T follicular helper cell (primary cell): ENCODE data around the gene CD86.

Source experiments
- DNase-seq: peaks from one replicate; pipeline ENCODE4 v3.0.0-alpha.2; 2020; ENCODE audit warnings: low read depth

Gene CD86

GRCh38 chr3:122092460-122093165, 37.5 kb downstream of the CD86 start:
- no peak for DNase-seq

DNA sequence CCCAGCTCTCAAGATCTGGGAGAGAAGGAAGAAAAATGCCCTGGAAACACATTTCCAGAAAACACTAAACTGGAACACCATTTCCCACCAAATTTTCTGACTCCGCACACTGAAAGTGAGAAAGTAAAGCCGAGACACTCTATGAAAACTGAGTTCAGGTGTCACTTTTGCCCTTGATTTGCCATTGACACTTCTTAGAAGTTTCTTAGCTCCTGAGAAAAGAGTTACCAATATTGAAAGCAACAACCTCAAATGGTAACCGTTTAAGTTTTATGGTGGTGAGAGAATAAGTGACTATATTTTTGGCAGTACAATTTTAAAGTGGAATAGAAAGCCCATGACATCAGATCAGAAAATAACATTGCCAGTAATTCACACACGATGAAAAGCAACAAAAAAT, 39.0 kb downstream of the CD86 start:
- no peak for DNase-seq

GRCh38 chr3:122094693-122095092, 39.5 kb downstream of the CD86 start:
- no peak for DNase-seq

- DNase-seq: no peak
These were observed 42.0 kb downstream of the CD86 start for GRCh38 chr3:122097141-122097540.

DNA sequence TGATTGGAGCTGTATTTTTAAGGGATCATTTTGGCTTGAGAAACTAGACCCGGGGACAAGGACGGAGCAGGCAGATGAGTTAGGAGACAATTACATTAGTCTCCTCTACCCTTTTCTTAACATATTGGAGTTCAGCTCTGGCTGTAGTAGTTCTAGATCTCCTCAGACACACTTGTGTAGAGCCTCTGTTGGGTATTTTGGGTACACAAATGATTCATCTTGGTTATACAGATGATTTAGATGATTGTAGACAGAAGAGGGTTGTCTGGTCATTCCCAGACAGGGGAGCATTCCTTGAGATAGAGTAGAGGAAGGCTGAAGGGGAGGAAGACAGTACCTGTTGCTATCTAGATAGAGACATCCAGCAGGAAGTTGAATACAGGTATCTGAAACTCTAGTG, 43.4 kb downstream of the CD86 start:
- DNase-seq: no peak

- DNase-seq: no peak
These were observed 44.1 kb downstream of the CD86 start for GRCh38 chr3:122099255-122099654.

- DNase-seq: no peak
These were observed 44.9 kb downstream of the CD86 start for GRCh38 chr3:122100083-122100482.

DNA sequence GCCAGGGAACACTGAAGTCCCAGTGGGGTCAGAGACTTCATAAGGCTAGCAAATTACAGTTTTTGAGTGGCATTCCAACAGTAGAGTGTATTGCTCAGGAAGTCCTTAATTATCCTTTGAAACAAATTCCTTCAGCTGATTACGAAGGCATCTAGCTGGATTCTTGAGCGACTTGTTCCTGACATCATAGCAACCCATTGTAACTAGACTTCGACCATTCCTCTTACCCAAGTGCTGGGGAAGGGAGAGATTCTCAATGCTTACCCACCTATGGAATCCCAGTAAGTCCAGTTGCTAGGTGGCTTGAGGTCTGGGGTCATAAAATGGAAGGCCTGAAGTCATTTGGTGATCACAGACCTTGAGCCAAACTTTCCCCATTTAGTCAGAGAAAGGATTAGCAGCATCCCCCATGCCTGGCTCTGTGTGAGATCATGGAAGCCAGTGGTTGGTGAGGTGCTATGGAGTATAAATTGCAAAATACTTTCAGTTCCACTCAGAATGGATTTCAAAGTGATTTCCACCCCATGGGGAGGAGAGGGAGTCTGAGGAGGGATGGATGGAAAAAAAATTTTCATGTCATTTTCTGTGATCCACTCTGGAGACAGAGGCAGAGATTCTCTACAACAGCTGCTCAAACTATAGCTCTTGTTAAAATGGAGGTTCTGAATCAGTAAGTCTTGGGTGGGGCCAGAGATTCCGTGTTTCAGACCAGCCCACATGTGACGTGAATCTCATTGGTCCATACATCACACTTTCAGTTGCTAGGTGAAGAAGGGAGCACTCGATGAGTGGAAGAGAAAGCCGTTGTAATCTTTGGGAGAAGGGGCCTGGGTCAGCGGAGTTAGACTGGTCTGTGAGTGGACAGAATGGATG, 45.7 kb downstream of the CD86 start:
- DNase-seq: no peak

DNA sequence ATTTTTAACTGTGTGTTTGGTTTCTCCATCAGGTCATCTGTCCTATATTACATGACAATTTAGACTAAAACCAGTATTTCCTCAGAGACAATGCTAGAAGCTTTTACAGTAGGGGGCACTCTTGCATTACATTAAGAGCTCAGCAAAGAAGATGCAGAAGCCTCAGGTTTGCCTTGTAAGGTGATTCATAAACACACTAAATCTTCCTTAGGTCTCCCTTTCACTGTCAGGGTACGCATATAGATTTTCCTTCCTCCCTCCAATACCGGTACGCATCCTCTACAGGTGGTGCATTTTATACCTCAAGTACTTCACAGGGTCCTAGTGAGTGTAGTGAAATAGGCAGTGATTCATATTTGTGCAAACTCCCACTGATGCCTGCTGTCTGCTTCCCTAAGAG, 46.5 kb downstream of the CD86 start:
- no peak for DNase-seq

DNA sequence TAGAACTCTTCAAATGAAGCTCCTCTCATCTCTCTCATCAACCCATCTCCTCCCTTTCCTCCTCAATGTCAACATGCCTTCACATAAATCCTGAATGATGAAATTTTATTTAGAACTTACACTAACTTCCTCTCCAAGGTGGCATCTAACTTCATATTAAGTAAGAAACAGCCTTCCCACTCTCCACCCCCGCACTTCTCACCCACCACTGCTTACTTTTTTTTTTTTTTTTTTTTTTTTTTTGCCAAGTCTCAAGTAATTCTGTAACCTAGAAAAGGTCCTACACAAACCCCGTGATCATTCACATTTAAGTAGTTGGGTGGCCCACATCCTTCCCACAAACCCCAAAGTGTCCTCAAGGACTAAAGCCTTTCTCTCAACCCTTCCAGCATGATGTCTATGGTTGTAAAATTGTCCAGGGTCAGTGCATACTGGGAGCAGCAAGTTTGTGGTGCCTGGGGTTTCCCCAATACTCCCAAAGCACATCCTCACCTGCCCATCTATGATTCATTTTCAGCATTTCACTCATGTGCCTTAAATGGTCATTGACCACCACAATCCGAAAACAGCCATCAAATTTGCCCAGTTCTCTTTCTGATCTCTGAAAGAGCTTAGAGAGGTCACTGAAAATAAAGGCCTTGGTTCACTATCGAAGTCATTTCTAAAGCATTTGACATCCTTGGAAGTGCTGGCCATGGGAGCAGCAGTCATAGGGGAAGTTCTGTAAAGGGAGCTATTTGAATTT, 47.2 kb downstream of the CD86 start:
- no peak for DNase-seq

GRCh38 chr3:122103821-122104514, 48.8 kb downstream of the CD86 start:
- DNase-seq: no peak

DNA sequence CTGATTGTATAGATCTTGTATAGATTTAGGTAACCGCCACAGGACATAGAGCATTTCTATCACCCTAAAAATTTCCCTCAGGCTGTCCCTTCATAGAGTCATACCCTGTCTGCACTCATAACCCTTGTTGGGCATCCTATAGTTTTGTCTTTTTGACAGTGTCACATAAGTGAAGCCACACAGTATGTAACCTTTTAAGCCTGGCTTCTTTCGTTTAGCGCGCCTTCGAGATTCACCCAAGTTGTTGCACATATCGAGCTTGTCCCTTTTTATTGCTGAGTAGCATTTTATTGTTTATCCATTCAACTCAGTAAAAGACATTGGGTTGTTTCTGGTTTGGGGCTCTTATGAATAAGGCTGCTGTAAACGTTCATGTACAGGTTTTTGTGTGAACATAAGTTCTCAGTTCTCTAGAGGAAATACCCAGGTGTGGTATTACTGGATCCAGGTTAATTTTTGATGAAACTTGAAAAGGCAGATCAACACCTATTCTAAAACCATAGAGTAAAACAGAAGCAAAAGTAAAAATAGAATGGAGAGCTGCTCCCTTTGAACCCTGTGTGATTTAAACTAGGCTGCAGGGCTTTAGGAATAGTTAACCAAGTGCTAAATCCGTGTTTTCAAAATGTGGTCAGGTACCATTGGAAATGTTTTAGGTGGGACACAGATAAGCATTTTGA, 49.5 kb downstream of the CD86 start:
- no peak for DNase-seq

GRCh38 chr3:122105626-122106025, 50.5 kb downstream of the CD86 start:
- no peak for DNase-seq

GRCh38 chr3:122107171-122107570, 52.0 kb downstream of the CD86 start:
- no peak for DNase-seq

GRCh38 chr3:122111974-122112373, 56.8 kb downstream of the CD86 start:
- no peak for DNase-seq

DNA sequence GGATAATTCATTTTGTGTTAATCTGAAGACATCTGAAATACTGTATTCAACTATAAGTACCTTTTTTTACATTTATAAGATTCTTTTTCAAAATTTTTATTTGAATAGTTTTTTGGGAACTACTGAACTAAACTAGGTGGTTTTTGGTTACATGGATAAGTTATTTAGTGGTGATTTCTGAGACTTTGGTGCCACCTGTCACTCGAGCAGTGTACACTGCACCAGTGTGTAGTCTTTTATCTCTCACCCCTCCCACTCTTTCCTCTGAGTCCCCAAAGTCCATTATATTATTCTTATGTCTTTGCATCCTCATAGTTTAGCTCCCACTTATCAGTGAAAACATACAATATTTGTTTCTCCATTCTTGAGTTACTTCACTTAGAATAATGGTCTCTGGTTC, 57.6 kb downstream of the CD86 start:
- no peak for DNase-seq

DNA sequence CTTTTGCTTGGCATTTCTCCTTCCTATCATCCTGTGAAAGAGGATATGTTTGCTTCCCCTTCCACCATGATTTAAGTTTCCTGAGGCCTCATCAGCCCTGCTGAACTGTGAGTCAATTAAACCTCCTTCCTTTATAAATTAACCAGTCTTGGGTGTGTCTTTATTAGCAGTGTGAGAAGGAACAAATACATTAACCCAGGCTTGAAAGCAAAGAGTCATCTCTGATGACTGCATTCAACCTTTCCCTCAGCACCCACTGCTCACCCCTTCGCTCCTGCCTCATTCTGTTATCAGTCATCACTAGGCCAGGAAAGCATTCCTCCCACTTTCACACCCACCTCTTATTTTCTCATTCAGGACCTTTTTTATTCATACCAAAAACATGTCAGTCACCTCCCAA, 68.7 kb downstream of the CD86 start:
- no peak for DNase-seq

DNA sequence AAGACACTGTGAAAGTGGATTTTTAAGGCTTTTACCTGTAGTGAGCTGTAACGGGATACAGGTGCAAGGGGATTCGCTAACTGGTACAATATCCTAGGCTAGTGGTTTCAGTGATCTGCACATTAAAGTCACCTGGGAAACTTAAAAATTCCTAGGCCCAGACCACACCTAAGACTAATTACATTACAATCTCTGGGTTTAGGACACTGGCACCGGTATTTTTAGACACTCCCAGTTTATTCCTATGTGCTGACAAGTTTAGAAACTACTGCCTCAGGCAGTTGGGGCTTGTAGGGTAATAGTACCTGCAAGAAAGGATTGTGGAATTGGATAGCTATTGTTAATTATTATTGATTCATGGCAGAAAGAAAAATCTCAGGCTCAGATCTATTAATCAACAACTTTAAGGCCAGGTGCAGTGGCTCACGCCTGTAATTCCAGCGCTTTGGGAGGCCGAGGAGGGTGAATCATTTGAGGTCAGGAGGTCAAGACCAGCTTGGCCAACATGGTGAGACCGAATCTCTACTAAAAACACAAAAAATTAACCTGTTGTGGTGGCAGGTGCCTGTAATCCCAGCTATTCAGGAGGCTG, 77.9 kb downstream of the CD86 start:
- DNase-seq: no peak

- DNase-seq: no peak
These were observed 91.3 kb downstream of the CD86 start for GRCh38 chr3:122146466-122146865.

GRCh38 chr3:122148941-122149627, 93.9 kb downstream of the CD86 start:
- DNase-seq: no peak

DNA sequence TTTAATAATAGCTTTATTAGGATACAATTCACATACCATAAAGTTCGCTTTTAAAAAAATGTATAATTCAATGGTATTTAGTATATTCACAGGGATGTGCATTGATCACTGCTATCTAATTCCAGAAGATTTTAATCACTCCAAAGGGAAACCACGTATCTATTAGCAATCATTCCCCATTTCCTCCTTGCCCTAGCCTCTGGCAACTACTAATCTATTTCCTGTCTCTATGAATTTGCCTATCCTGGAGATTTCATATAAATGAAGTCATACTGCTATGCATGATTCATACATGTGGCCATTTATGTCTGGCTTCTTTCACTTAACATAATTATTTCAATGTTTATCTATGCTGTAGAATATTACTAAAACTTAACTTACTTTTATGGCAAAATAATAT, 96.3 kb downstream of the CD86 start:
- no peak for DNase-seq
